Keratinocyte (primary cell): ENCODE data around the gene CAMK2G. TPM values are rescaled to one million over a fixed set of nuclear protein-coding genes. Genes with fewer than 3 reads are reported as not detected.
A peak's percentile ranks its signal among the peaks of the same experiment; 100 is the strongest.

Source experiments
- DNase-seq: peaks from one replicate; pipeline ENCODE4 v3.0.0-alpha.2; 2011; ENCODE audit warnings: low read depth, missing footprints, low spot score
- FAIRE-seq: peaks from 2 replicates; lab custom pipeline; 2011; peaks lifted over from hg19 to GRCh38; lab: Jason Lieb, UNC
- H2AFZ ChIP-seq: 2 replicates; pipeline ENCODE4 v1.6.0; 2012; ENCODE audit warnings: low read length, control low read depth, inconsistent platforms; ENCODE audit not compliant: control insufficient read depth
- H3K27ac ChIP-seq: 2 replicates; pipeline ENCODE4 v1.5.1; 2011; ENCODE audit warnings: low read length; ENCODE audit not compliant: control insufficient read depth, insufficient read depth
- H3K27me3 ChIP-seq: 3 replicates; pipeline ENCODE4 v1.6.0; 2011; ENCODE audit warnings: low read length; ENCODE audit not compliant: control insufficient read depth, insufficient read depth; ENCODE audit errors: extremely low read depth
- H3K36me3 ChIP-seq, 2 experiments: 2 replicates in 1 of 2; 3 replicates in 1 of 2; pipeline ENCODE4 v1.5.1; 2011; ENCODE audit warnings: low read length in 2 of 2, mild to moderate bottlenecking in 1 of 2; ENCODE audit not compliant: control insufficient read depth in 2 of 2, insufficient read depth in 2 of 2; ENCODE audit errors: extremely low read depth in 1 of 2
- H3K4me1 ChIP-seq: 3 replicates; pipeline ENCODE4 v1.5.1; 2011; ENCODE audit warnings: low read length; ENCODE audit not compliant: control insufficient read depth, insufficient read depth; ENCODE audit errors: extremely low read depth
- H3K4me2 ChIP-seq: 3 replicates; pipeline ENCODE4 v1.6.0; 2011; ENCODE audit warnings: low read depth, low read length; ENCODE audit not compliant: control insufficient read depth, insufficient read depth; ENCODE audit errors: extremely low read depth
- H3K4me3 ChIP-seq, 3 experiments: fragments of 200-600 bp in 1 of 3; sonication (generic) in 1 of 3; 2 replicates in 2 of 3; 3 replicates in 1 of 3; pipeline ENCODE4 v1.5.1; 2011 to 2016; ENCODE audit warnings: low read length in 3 of 3, mild to moderate bottlenecking in 3 of 3, control low read depth in 2 of 3, inconsistent platforms in 1 of 3, low read depth in 1 of 3, mixed read lengths in 1 of 3, mixed run types in 1 of 3, moderate library complexity in 1 of 3; ENCODE audit not compliant: control insufficient read depth in 2 of 3, insufficient read depth in 2 of 3; ENCODE audit errors: extremely low read depth in 1 of 3
- H3K79me2 ChIP-seq: 2 replicates; pipeline ENCODE4 v1.6.0; 2012; ENCODE audit warnings: low read length; ENCODE audit not compliant: control insufficient read depth, insufficient read depth
- H3K9ac ChIP-seq: 3 replicates; pipeline ENCODE4 v1.6.0; 2011; ENCODE audit warnings: low read length; ENCODE audit not compliant: control insufficient read depth, insufficient read depth; ENCODE audit errors: extremely low read depth
- H3K9me1 ChIP-seq: 3 replicates; pipeline ENCODE4 v1.6.0; 2011; ENCODE audit warnings: low read length; ENCODE audit not compliant: control insufficient read depth, insufficient read depth; ENCODE audit errors: extremely low read depth
- H3K9me3 ChIP-seq: 2 replicates; pipeline ENCODE4 v1.5.1; 2012; ENCODE audit warnings: low read depth, low read length; ENCODE audit not compliant: control insufficient read depth
- H4K20me1 ChIP-seq: 3 replicates; pipeline ENCODE4 v1.6.0; 2011; ENCODE audit warnings: low read length; ENCODE audit not compliant: control insufficient read depth, insufficient read depth; ENCODE audit errors: extremely low read depth
- CTCF ChIP-seq, 3 experiments: IDR thresholded peaks in 1 of 3; conservative IDR thresholded peaks in 1 of 3; optimal IDR thresholded peaks in 1 of 3; 2 replicates in 2 of 3; 3 replicates in 1 of 3; pipeline versions ENCODE3 to v1.5.1; 2011; ENCODE audit warnings: low read length in 3 of 3, mild to moderate bottlenecking in 3 of 3, moderate library complexity in 2 of 3, control low read depth in 1 of 3, inconsistent platforms in 1 of 3; ENCODE audit not compliant: insufficient read depth in 2 of 3; ENCODE audit errors: extremely low read depth in 1 of 3
- EZH2 ChIP-seq: IDR thresholded peaks from one replicate; pipeline ENCODE4 v1.6.1; 2012; ENCODE audit warnings: inconsistent platforms, mild to moderate bottlenecking, low read length, moderate library complexity
- dilution Hi-C: fragments of 300-500 bp; cut with MboI; formaldehyde crosslinking; loops from one replicate; pipeline ENCODE4 v1.7.0; 2020; ENCODE audit warnings: low sequenced_read_pairs; ENCODE audit not compliant: extremely low pct_ligation_motif_present
- polyA plus RNA-seq, 5 experiments: library from polyadenylated mRNA; depleted of rRNA in 3 of 5; stranded (reverse) in 3 of 5; stranded (forward) in 1 of 5; unstranded in 1 of 5; fragments of >200 nt; gene quantifications; 1 replicate in 1 of 5; 2 replicates in 3 of 5; 3 replicates in 1 of 5; pipeline versions ENCODE4 v1.2.1 to v1.2.3, GENCODE V29; 2011 to 2012; ENCODE audit warnings: missing spikeins in 2 of 5, low read depth in 1 of 5, low replicate concordance in 1 of 5

Gene CAMK2G
- polyA plus RNA-seq, 1 donor (not counting 4 experiments of a cell fraction or from before 2014, with no cell fraction given), result 17.6 TPM

- DNase-seq (no peak), FAIRE-seq (no peak)
- Histone ChIP-seq H3K9me1 (no peaks in the 10 kb centered on the region), H4K20me1 (no peaks in the 10 kb centered on the region), H2AFZ (no peak overlapping the region), H3K4me2 (peak overlapping the region; percentile 82), H3K36me3 (no peaks in the 10 kb centered on the region), H3K9ac (peak overlapping the region; percentile 91), H3K4me3 (no peak overlapping the region), H3K27ac (peak overlapping the region; percentile 96), H3K4me1 (peaks cover 45% of the 10 kb centered on the region), H3K9me3 (no peaks in the 10 kb centered on the region), H3K27me3 (no peaks in the 10 kb centered on the region), H3K79me2 (no peaks in the 10 kb centered on the region)
- TF ChIP-seq CTCF (optimal IDR thresholded peaks at IDR 0.05 in 1 of 3, IDR thresholded peaks at IDR 0.05 in 1 of 3, conservative IDR thresholded peaks at IDR 0.05 in 1 of 3; ENCODE audit: extremely low read depth in 1 of 3, insufficient read depth in 2 of 3, low read length in 3 of 3) (peak; percentile 90 to 93 (median 90)), EZH2 (no peak)
- dilution Hi-C loops, result no loop called here
These were observed 11.8 kb upstream of the CAMK2G start for GRCh38 chr10:73886085-73886529.

GRCh38 chr10:73884017-73884416 lies 9.7 kb upstream of the CAMK2G start:
- DNase-seq (no peak), FAIRE-seq (no peak)
- Histone ChIP-seq H3K9me3 (no peaks in the 10 kb centered on the region), H3K9me1 (no peaks in the 10 kb centered on the region), H3K4me3 (no peak overlapping the region), H3K9ac (no peak overlapping the region), H3K36me3 (no peaks in the 10 kb centered on the region), H3K4me2 (no peak overlapping the region), H3K4me1 (peaks cover 42% of the 10 kb centered on the region), H3K27ac (no peak overlapping the region), H3K79me2 (no peaks in the 10 kb centered on the region), H2AFZ (no peak overlapping the region), H3K27me3 (no peaks in the 10 kb centered on the region), H4K20me1 (no peaks in the 10 kb centered on the region)
- dilution Hi-C loops, result no loop called here
- TF ChIP-seq CTCF (optimal IDR thresholded peaks at IDR 0.05 in 1 of 3, IDR thresholded peaks at IDR 0.05 in 1 of 3, conservative IDR thresholded peaks at IDR 0.05 in 1 of 3; ENCODE audit: extremely low read depth in 1 of 3, insufficient read depth in 2 of 3, low read length in 3 of 3) (no peak), EZH2 (no peak)
